HG02623 (cell line): ENCODE measurements around the gene BTBD10.
A peak's percentile ranks its signal among the peaks of the same experiment; 100 is the strongest.

Source experiments
- ATAC-seq: cut with Tn5 transposase; IDR thresholded peaks from one replicate; pipeline ENCODE4 v1.9.1; 2021; ENCODE audit warnings: moderate library complexity; ENCODE audit not compliant: unreplicated experiment

BTBD10 gene

GRCh38 chr11:13376838-13377237, 86.2 kb downstream of the BTBD10 start:
- no peak for ATAC-seq

- no peak for ATAC-seq
These were observed 86.6 kb downstream of the BTBD10 start for GRCh38 chr11:13376402-13376801.

- no peak for ATAC-seq
These were observed 87.2 kb downstream of the BTBD10 start for GRCh38 chr11:13375798-13376197.

GRCh38 chr11:13373216-13373615, 89.8 kb downstream of the BTBD10 start:
- no peak for ATAC-seq

- ATAC-seq: no peak
These were observed 95.0 kb downstream of the BTBD10 start for GRCh38 chr11:13368041-13368446.

GRCh38 chr11:13367115-13367514, 95.9 kb downstream of the BTBD10 start:
- no peak for ATAC-seq

- no peak for ATAC-seq
These were observed 96.6 kb downstream of the BTBD10 start for GRCh38 chr11:13366266-13367026.

GRCh38 chr11:13364388-13364787, 98.6 kb downstream of the BTBD10 start:
- ATAC-seq: no peak

- ATAC-seq: no peak
These were observed 100.4 kb downstream of the BTBD10 start for GRCh38 chr11:13362596-13363109.

GRCh38 chr11:13358596-13359270, 104.3 kb downstream of the BTBD10 start:
- ATAC-seq: no peak

GRCh38 chr11:13357232-13357631, 105.8 kb downstream of the BTBD10 start:
- ATAC-seq: no peak

GRCh38 chr11:13355191-13355590, 107.8 kb downstream of the BTBD10 start:
- ATAC-seq: no peak

- no peak for ATAC-seq
These were observed 108.7 kb downstream of the BTBD10 start for GRCh38 chr11:13354335-13354734.

- ATAC-seq: no peak
These were observed 110.3 kb downstream of the BTBD10 start for GRCh38 chr11:13352711-13353110.

GRCh38 chr11:13349581-13349980, 113.4 kb downstream of the BTBD10 start:
- ATAC-seq: no peak

- no peak for ATAC-seq
These were observed 114.0 kb downstream of the BTBD10 start for GRCh38 chr11:13349046-13349445.

GRCh38 chr11:13348305-13348704, 114.7 kb downstream of the BTBD10 start:
- ATAC-seq: no peak

GRCh38 chr11:13347901-13348300, 115.1 kb downstream of the BTBD10 start:
- ATAC-seq: no peak

GRCh38 chr11:13346470-13346869, 116.6 kb downstream of the BTBD10 start:
- ATAC-seq: no peak

- ATAC-seq: no peak
These were observed 118.2 kb downstream of the BTBD10 start for GRCh38 chr11:13344818-13345217.

GRCh38 chr11:13343931-13344717, 118.9 kb downstream of the BTBD10 start:
- ATAC-seq: peak; percentile 47
